ENCODE results near the gene EXOC3L1. TPM values are rescaled to one million over a fixed set of nuclear protein-coding genes. Genes with fewer than 3 reads are reported as not detected.

Gene EXOC3L1
- polyA plus RNA-seq, 3 donors = 3.1 to 14.4 (median 9.4) TPM

- no peak overlapping the region for H3K27ac ChIP-seq (ENCODE audit: low read depth, low read length)
- 39 to 48% (median 47%) methylated on average over 14 of the region's 14 CpGs for WGBS, 3 donors
Measured at GRCh38 chr16:67170949-67171649, 18.8 kb downstream of the EXOC3L1 start.

DNA sequence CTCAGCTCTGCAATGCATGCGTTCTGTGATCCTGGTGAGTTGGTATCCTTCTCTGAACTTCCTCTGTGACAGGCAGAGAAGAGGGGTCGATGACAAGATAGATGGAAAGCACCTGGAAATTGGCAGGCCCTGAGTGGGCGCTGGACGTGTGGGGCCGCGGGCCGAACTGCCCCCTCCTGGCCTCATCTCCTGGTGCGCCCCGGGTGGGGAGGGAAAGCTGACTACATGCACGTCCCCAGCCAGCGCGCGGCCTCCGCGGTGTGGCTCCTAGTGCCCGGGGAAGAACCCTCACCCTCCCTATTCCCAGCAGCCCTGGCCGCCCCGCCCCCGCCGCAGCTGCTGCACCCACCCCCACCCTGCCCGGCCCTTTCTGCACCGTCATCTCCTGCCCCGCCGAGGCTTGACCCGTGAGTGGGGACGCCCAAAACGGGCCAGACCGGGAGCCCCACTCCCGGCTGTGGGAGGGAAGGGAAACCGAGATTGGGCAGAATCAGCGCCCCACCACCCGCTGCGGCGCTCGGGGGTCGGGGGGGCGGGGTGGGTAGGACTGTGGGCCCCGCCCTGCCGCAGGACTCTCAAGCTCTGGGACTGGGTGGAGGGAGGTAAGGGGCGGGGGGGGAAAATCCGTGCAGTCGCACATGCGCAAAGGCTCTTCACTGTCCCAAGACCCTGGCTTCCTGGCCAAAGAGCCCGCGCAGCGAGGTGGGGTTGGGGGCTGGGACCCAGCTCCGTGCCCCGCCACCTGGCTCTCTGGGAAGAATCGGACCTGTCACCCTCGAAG lies 19.6 kb downstream of the EXOC3L1 start, which contains the start of gene NOL3:
Gene NOL3, plus strand, starts transcription at position 371 of the 781 bp plus-strand sequence.
- 2 to 3% (median 2%) methylated on average over 44 to 50 of the region's 50 CpGs for WGBS, 3 donors

GRCh38 chr16:67169642-67170167 lies 20.2 kb downstream of the EXOC3L1 start:
- H3K27ac ChIP-seq (ENCODE audit: low read depth, low read length) = no peak overlapping the region
- 10 to 11% (median 11%) methylated on average over 24 of the region's 24 CpGs for WGBS, 3 donors

More for the DNA sequence above, 19.6 kb downstream of the EXOC3L1 start, which contains the start of gene NOL3:
- no peak within 1 kb of the TSS for H3K27ac ChIP-seq (ENCODE audit: low read depth, low read length)

- no peak overlapping the region for H3K27ac ChIP-seq (ENCODE audit: low read depth, low read length)
- WGBS, 3 donors = 64 to 73% (median 66%) methylated on average over 9 of the region's 9 CpGs
Measured at GRCh38 chr16:67169011-67169451, 20.9 kb downstream of the EXOC3L1 start.

- H3K27ac ChIP-seq (ENCODE audit: low read depth, low read length) = no peak overlapping the region
- 94 to 96% (median 94%) methylated on average over 7 of the region's 7 CpGs for WGBS, 3 donors
Measured at GRCh38 chr16:67167588-67167987, 22.3 kb downstream of the EXOC3L1 start.

GRCh38 chr16:67166598-67167168 lies 23.3 kb downstream of the EXOC3L1 start:
- H3K27ac ChIP-seq (ENCODE audit: low read depth, low read length) = no peak overlapping the region
- 82 to 83% (median 83%) methylated on average over 5 of the region's 5 CpGs for WGBS, 3 donors

GRCh38 chr16:67166110-67166547 lies 23.8 kb downstream of the EXOC3L1 start:
- WGBS, 3 donors = 42 to 54% (median 50%) methylated on average over 12 to 18 of the region's 18 CpGs
- no peak overlapping the region for H3K27ac ChIP-seq (ENCODE audit: low read depth, low read length)

DNA sequence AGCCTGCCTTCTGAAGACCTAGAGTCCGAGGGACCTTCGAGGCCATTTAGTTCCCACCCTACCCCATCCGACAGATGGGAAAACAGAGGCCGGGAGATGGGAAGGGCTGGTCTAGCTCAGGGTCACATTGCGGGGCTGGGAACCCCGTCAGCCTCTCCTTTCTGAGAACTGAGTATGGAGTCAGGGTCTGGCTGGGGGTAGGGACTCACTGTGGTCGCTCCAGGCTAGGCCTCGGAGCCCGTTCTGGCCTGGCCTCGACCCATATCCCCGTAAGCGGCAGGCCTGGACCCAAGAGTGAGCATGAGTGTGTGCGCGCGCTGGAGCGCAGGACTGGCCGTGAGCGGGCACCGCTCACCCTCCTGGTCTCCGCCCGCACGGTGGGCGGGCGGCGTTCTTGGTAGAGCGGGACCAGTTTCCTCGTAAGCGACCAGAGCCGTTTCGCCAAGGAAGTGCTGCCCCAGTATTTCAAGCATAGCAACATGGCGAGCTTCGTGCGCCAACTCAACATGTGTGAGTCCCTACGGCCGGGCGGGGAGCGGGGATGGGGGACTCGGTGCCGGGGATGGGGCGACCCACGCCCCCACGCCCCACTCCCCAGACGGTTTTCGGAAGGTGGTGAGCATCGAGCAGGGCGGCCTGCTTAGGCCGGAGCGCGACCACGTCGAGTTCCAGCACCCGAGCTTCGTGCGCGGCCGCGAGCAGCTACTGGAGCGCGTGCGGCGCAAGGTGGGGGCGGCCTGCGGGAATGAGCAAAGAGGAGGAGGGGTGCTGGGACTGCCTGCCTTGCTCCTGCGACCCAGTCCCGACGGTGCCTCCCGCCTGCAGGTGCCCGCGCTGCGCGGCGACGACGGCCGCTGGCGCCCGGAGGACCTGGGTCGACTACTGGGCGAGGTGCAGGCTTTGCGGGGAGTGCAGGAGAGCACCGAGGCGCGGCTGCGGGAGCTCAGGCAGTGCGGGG lies 24.5 kb downstream of the EXOC3L1 start:
- WGBS, 3 donors = 15 to 26% (median 17%) methylated on average over 68 to 85 of the region's 85 CpGs
- no peak overlapping the region for H3K27ac ChIP-seq (ENCODE audit: low read depth, low read length)

DNA sequence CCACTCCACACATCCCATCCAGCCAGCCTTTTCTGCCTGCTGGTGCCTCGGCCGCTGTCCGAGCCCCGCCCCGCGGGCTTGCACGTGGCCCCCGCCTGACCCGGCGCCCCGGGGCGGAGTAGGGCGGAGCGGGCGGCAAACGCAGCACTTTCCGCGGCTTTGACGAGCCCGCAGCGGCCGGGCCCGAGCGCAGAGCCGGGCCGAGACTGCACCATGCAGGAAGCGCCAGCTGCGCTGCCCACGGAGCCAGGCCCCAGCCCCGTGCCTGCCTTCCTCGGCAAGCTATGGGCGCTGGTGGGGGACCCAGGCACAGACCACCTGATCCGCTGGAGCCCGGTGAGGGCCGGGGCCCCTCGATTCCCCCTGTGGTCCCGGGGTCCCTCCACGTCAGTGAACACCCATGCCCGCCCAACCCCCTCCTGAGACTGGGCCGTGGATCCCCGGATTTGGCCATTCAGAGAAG lies 25.3 kb downstream of the EXOC3L1 start, which contains the start of gene HSF4:
Gene HSF4, plus strand, starts transcription at position 147 of the 463 bp plus-strand sequence. Its CDS starts 67 bp downstream, at position 214.
- no peak within 1 kb of the TSS for H3K27ac ChIP-seq (ENCODE audit: low read depth, low read length)
- WGBS, 3 donors = 2 to 4% (median 2%) methylated on average over 34 to 41 of the region's 41 CpGs

GRCh38 chr16:67163999-67164558 lies 25.9 kb downstream of the EXOC3L1 start:
- no peak overlapping the region for H3K27ac ChIP-seq (ENCODE audit: low read depth, low read length)
- WGBS, 3 donors = 1 to 27% (median 2%) methylated on average over 27 to 34 of the region's 34 CpGs

DNA sequence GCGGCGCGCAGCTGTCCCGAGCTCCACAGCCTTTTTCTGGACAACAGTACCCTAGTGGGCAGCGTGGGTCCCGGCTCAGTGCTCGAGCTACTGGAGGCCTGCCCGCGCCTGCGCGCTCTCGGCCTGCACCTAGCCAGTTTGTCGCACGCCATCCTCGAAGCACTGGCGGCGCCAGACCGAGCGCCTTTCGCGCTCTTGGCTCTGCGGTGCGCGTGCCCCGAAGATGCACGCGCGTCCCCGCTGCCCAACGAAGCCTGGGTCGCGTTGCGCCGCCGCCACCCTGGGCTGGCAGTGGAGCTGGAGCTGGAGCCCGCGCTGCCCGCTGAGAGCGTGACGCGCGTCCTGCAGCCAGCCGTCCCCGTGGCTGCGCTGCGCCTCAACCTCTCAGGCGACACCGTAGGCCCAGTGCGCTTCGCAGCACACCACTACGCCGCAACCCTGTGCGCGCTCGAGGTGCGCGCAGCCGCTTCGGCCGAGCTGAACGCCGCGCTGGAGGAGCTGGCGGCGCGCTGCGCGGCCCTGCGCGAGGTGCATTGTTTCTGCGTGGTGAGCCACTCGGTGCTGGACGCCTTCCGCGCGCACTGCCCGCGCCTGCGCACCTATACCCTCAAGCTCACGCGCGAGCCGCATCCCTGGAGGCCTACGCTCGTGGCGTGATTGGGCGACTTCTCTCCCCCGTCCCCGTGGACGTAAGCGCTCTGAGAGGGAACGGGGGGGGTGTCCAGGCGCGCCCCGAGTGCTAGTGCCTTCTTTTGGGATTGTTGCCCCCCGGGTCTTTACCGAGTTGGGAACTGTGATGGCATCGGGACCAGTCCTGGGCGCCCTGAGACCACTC lies 26.6 kb downstream of the EXOC3L1 start:
- 6 to 52% (median 10%) methylated on average over 90 to 98 of the region's 99 CpGs for WGBS, 3 donors
- H3K27ac ChIP-seq (ENCODE audit: low read depth, low read length) = no peak overlapping the region

GRCh38 chr16:67162506-67163163 lies 27.3 kb downstream of the EXOC3L1 start:
- no peak overlapping the region for H3K27ac ChIP-seq (ENCODE audit: low read depth, low read length)
- 29 to 60% (median 37%) methylated on average over 44 of the region's 44 CpGs for WGBS, 3 donors

- WGBS, 3 donors = 57 to 66% (median 59%) methylated on average over 25 of the region's 25 CpGs
- no peak overlapping the region for H3K27ac ChIP-seq (ENCODE audit: low read depth, low read length)
Measured at GRCh38 chr16:67161595-67162058, 28.3 kb downstream of the EXOC3L1 start.

- no peak overlapping the region for H3K27ac ChIP-seq (ENCODE audit: low read depth, low read length)
- 5 to 7% (median 7%) methylated on average over 34 of the region's 34 CpGs for WGBS, 3 donors
Measured at GRCh38 chr16:67158637-67159600, 31.0 kb downstream of the EXOC3L1 start.

All from adipose tissue (tissue), 3 donors.